ENCODE results near the gene LZTS3.
"Not testable (repeated sequence)": the region's sequence is repeated elsewhere in the genome, so short reads cannot be mapped to it uniquely, and the experiment has no call there.

Gene LZTS3

GRCh38 chr20:3133155-3133554, 40.2 kb downstream of the LZTS3 start:
- DNase-seq, result no peak

GRCh38 chr20:3130051-3130600, 43.2 kb downstream of the LZTS3 start:
- DNase-seq, result no peak

- no peak for DNase-seq
Observed at GRCh38 chr20:3129094-3129493, 44.3 kb downstream of the LZTS3 start.

GRCh38 chr20:3128275-3128984, 44.9 kb downstream of the LZTS3 start:
- no peak for DNase-seq

DNA sequence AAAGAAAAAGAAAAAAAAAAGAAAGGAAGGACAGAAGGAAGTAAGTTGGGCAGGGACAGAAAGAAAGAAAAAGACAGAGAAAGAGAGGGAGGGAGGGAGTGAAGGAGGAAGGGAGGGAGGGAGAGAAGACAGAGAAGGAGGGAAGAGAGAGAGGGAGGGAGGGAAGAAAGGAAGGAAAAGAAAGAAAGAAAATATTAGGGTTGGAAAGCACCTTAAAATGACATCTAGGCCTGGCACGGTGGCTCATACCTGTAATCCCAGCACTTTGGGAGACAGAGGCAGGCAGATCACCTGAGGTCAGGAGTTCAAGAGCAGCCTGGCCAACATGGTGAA, 46.9 kb downstream of the LZTS3 start:
- DNase-seq, result no peak

DNA sequence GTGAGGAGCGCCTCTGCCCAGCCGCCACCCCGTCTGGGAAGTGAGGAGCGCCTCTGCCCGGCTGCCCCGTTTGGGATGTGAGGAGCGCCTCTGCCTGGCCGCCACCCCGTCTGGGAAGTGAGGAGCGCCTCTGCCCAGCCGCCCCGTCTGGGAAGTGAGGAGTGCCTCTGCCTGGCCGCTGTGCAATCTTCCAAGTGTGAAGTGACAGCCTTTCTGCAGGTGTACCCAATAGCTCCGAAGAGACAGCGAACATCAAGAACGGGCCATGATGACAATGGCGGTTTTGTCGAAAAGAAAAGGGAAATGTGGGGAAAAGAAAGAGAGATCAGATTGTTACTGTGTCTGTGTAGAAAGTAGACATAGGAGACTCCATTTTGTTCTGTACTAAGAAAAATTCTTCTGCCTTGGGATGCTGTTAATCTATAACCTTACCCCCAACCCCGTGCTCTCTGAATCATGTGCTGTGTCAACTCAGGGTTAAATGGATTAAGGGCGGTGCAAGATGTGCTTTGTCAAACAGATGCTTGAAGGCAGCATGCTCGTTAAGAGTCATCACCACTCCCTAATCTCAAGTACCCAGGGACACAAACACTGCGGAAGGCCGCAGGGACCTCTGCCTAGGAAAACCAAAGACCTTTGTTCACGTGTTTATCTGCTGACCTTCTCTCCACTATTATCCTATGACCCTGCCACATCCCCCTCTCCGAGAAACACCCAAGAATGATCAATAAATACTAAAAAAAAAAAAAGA, 47.4 kb downstream of the LZTS3 start:
- DNase-seq, result not testable (repeated sequence)

DNA sequence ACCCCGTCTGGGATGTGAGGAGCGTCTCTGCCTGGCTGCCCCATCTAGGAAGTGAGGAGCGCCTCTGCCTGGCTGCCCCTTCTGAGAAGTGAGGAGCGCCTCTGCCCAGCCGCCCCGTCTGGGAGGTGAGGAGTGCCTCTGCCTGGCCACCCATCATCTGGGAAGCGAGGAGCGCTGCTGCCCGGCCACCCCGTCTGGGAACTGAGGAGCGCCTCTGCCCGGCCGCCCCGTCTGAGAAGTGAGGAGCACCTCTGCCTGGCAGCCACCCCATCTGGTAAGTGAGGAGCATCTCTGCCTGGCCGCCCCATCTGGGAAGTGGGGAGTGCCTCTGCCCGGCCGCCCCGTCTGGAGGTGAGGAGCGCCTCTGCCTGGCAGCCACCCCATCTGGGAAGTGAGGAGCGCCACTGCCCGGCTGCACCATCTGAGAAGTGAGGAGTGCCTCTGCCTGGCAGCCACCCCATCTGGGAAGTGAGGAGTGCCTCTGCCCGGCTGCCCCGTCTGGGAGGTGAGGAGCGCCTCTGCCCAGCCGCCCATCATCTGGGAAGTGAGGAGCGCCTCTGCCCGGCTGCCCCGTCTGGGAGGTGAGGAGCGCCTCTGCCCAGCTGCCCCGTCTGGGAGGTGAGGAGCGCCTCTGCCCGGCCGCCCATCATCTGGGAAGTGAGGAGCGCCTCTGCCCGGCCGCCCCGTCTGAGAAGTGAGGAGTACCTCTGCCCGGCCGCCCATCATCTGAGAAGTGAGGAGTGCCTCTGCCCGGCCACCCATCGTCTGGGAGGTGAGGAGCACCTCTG, 48.4 kb downstream of the LZTS3 start:
- not testable (repeated sequence) for DNase-seq

DNA sequence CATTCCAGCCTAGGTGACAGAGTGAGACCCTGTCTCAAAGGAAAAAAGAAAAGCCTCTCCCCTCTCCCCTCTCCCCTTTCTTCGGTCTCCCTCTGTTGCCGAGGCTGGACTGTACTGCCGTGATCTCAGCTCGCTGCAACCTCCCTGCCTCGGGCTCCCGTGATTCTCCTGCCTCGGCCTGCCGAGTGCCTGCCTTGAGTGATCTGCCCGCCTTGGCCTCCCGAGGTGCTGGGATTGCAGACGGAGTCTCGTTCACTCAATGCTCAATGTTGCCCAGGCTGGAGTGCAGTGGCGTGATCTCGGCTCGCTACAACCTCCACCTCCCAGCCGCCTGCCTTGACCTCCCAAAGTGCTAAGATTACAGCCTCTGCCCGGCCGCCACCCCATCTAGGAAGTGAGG, 49.2 kb downstream of the LZTS3 start:
- not testable (repeated sequence) for DNase-seq

DNA sequence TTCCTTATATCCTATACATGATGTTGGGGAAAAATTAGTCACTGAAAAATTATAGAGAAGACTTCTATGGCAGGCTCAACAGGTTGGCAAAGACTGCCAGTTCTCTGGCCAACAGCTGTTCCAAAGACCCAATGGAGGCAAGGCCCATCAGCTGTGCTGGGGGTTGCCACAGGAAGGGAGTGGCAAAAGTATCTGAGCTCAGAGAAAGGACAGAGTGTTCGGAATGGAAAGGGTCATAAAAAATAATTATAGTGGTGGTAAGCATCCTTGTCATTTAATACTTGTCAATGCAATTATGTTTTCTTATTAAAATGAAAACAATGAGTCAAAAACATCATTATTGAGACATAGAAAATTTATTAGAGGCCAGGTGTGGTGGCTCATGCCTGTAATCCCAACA, 49.8 kb downstream of the LZTS3 start:
- no peak for DNase-seq

- no peak for DNase-seq
Observed at GRCh38 chr20:3121955-3122610, 51.3 kb downstream of the LZTS3 start.

GRCh38 chr20:3121271-3121911, 52.0 kb downstream of the LZTS3 start:
- no peak for DNase-seq

GRCh38 chr20:3119044-3119443, 54.3 kb downstream of the LZTS3 start:
- DNase-seq, result no peak

DNA sequence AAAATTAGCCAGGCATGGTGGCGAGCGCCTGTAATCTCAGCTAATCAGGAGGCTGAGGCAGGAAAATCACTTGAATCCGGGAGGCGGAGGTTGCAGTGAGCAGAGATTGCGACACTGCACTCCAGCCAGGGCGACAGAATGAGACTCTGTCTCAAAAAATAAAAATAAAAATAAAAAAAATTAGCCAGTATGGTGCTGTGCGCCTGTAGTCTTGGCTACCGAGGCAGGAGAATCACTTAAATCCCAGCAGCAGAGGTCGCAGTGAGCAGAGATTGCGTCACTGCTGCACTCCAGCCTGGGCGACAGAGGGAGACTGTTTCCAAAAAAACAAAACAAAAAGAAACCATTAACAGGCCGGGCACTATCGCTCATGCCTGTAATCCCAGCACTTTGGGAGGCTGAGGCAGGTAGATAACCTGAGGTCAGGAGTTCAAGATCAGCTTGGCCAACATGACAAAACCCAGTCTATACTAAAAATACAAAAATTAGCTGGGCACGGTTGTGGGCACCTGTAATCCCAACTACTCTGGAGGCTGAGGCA, 55.4 kb downstream of the LZTS3 start:
- DNase-seq, result peak; percentile 59

DNA sequence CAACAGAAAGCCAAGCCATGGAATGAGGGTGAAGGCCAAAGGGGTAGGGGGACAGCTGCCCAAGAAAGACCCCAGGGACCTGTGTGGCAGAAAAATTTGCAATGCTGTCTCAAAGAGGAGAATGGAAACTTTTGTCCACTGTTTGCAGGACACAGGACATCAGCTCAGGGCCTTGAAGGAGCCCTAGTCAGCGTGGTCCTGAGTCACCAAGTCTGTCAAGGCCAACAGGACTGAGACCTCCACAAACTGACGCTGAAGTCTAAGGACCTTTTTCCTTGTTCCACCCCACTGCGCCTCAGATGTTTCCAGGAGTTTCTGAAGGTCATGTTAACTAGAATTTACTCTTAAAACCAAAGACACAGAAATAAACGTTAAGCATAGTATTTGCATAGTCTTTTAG, 57.0 kb downstream of the LZTS3 start:
- no peak for DNase-seq

DNA sequence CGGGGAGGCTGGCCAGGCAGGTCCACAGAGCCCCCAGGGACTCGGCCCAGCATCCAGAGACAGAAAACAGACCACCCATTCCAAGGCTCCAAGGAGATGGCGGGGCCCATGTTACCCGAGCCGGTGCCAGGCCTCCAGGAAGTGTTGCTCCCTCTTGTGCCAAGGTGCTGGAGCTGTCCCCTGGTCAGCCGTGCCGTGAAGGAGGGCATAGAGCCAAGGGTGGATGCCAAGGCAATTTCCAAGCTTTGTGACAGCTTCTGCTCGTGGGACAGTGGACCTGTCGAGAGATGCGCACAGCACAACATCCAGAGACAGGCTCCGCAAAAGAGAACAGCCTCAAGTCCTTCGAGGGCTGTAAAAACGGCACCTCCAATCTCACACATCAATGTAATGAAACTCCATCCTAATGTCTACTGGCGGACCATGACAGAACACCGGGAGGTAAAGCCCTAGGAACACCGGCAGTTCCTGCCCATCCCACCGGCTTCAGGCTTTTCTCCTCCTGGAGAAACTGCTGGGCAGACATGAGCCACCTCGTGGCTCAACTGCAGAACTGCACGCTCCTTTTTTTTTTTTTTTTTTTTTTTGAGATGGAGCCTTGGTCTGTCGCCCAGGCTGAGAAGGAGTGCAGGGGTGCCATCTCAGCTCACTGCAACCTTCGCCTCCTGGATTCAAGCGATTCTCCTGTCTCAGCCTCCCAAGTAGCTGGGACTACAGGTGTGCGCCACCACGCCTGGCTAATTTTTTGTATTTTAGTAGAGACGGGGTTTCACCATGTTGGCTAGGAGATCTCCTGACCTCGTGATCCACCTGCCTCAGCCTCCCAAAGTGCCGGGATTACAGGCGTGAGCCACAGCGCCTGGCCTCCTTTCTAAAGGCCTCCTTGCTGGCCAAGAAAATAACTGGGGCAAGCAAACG, 57.9 kb downstream of the LZTS3 start:
- no peak for DNase-seq
